Stimulated activated CD4-positive, alpha-beta T cell treated with anti-CD3 and anti-CD28 coated beads, TNF-alpha, amount 100 ng/mL, for 1 hour (primary cell): ENCODE measurements around the gene SLITRK2.

Experiments used
- DNase-seq, 3 donors: peaks; one replicate each; pipeline ENCODE4 v3.0.0-alpha.2; 2020; ENCODE audit warnings: low read depth in 3 of 3, low spot score in 1 of 3

Gene SLITRK2

DNA sequence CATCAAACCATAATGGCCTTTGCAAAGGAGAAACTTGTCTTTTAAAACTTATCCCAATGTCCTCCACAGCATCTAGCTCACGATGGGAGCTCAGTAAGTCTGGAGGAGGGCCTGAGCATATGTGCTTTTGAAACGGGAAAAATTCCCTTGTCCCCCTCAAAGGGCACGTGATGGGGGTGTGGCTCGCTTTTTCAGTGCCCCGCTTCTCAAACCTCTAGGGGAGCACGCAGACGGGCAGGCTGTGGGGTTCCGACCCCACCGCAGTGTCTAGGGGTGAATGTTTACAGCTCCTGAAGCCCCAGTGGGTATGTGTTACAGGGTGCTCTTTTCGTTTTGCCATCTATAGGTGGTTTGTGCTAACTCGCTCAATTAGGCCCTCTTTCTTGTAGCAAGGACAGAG is 31.2 kb downstream of the SLITRK2 start:
- no peak for DNase-seq

- no peak for DNase-seq
Observed at GRCh38 chrX:145853181-145853580, 35.6 kb downstream of the SLITRK2 start.

- no peak for DNase-seq
Observed at GRCh38 chrX:145856181-145856580, 38.6 kb downstream of the SLITRK2 start.

- no peak for DNase-seq
Observed at GRCh38 chrX:145861818-145862217, 44.2 kb downstream of the SLITRK2 start.

DNA sequence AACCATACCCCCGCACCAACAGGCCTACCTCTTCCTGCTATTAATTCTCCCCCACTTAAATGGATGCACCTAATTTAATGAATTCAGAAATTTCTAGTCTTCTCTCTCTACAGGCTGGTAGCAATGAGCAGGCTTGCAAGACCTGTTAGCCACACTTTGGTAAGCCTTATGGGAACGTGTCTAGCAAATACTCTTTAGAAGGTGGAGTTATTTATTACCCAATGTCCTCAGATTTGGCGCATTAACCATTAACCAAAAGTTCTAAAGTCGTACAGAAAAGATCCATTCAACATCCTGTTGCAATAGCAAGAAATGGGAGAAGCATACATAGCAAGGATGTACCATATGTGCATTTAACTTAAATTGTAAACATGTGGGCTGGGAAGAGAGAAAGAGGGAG is 47.5 kb downstream of the SLITRK2 start:
- DNase-seq = no peak
